ENCODE measurements around the gene ULBP2.
"Not testable (repeated sequence)": the region's sequence is repeated elsewhere in the genome, so short reads cannot be mapped to it uniquely, and the experiment has no call there.

The ULBP2 gene

DNA sequence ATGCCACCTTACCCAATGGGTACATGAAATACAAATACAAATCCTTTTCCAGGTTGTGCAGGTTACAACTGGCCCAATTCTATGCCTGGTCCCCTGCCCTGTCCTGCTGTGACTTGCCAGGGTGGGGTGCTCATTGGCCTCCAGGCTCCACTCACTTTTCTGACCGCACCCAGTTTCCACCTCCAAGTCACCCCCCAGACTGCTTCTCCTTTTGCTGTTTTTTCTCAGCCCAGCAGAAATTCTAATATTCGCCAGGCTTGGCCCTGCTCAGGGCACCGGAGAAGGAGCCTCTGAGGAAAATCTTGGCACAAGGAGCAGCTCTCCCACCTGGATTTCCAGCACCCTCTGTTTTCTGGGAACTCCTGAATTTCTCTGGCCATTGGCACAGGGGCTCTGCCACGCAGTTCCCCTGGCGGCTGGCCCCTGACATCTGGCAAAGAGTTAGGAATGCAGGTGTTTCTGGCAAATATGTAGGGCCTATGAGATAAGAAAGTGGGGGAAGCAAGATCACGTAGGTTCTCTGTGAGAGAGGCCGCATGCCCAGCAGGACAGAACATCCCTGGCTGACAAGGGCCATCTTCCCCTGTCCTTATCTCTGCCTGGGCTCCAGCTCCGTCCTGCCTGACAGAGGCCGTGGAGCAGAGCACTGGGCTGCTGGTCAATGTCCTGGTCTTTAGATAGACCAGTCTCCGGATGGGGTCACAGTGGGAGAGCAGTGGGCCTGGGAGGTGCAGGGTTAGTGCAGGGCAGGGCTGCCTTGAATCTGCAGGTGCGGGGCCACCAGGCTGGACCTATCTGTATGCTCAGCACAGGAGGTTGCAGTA is 41.0 kb upstream of the ULBP2 start:
- Histone ChIP-seq H3K4me1 (ENCODE audit: control insufficient read depth, insufficient read depth, low read length) (peaks cover 26% of the 10 kb centered on the region), H3K36me3 (ENCODE audit: insufficient read depth, low read length) (no peaks in the 10 kb centered on the region), H3K4me2 (ENCODE audit: low read length) (no peak overlapping the region), H3K27me3 (ENCODE audit: control insufficient read depth, insufficient read depth, low read length) (no peaks in the 10 kb centered on the region), H3K9ac (ENCODE audit: low read depth, low read length) (no peak overlapping the region), H3K9me3 (replicated peaks; ENCODE audit: low read length) (no peaks in the 10 kb centered on the region), H3K4me3 (ENCODE audit: low read length) (no peak overlapping the region)

DNA sequence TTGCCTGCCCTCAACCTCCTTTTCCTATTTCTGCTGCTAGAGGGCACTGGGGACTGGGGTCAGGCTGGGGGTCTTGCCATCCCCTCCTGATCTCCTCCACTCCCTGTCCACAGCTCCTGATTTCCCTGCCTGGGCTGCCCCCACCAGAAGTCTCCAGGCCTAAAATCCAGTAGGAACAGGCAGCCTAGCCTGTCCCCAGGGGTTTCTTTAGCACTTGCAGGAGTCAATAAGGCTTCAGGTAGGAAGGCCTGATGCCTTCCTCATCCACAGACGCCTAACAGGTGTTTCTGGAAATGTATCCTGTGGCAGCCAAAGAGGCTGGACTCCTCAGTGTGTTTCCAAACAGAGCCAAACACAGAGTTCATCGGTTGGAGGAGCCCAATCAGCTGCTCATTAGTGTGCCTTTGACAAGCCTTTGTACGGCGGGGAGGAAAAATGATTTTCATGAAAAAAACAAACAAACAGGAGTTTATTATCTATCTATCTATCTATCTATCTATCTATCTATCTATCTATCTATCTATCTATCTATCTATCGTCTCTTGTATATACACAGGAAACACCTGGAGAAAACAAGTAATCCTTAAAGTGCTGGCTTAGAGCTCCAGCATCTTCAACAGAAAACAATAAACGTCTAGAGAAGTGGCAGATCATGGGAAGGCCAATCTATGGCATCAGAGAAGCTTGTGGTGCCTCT is 40.2 kb upstream of the ULBP2 start:
- peaks cover 18% of the 10 kb centered on the region for H3K4me1 ChIP-seq (ENCODE audit: control insufficient read depth, insufficient read depth, low read length)
- no peaks in the 10 kb centered on the region for H3K9me3 ChIP-seq (replicated peaks; ENCODE audit: low read length)
- H3K27me3 ChIP-seq (ENCODE audit: control insufficient read depth, insufficient read depth, low read length), result no peaks in the 10 kb centered on the region
- H3K4me2 ChIP-seq (ENCODE audit: low read length), result no peak overlapping the region
- H3K9ac ChIP-seq (ENCODE audit: low read depth, low read length), result no peak overlapping the region
- no peak overlapping the region for H3K4me3 ChIP-seq (ENCODE audit: low read length)
- no peaks in the 10 kb centered on the region for H3K36me3 ChIP-seq (ENCODE audit: insufficient read depth, low read length)

DNA sequence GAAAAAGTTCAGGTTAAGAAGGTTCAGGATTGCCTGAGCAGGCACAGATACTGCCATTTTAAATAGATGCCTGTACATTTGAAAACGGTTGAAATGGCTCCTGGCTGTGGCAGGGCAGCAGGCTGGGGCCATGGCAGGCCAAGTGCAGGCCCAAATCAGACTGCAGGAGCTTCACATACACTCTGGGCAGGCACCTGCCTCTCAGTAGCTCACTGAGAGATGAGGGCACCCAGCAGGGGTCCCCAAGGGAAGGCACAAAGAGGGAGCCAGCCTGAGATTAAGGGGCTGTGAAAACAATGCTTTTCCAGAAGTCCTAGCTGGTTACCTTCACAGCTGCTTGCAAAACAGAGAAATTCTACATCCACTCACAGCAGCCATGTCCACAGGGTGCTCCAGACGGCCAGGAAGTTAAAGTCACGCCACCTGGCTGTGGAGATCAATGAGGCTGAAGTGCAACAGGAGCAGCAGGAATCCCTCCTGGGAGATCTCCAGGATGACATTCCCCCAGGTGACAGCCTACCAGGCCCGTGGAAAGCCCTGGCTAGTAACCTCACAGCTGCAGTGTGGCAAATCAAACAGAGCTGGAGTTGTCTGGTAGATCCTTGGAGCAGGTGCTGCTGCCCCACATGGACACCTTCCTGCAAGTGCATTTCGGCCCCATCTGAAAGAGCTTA is 37.7 kb upstream of the ULBP2 start:
- Histone ChIP-seq H3K4me1 (ENCODE audit: control insufficient read depth, insufficient read depth, low read length) (no peaks in the 10 kb centered on the region), H3K27me3 (ENCODE audit: control insufficient read depth, insufficient read depth, low read length) (no peaks in the 10 kb centered on the region), H3K4me2 (ENCODE audit: low read length) (no peak overlapping the region), H3K9ac (ENCODE audit: low read depth, low read length) (no peak overlapping the region), H3K36me3 (ENCODE audit: insufficient read depth, low read length) (no peaks in the 10 kb centered on the region), H3K4me3 (ENCODE audit: low read length) (no peak overlapping the region), H3K9me3 (replicated peaks; ENCODE audit: low read length) (no peaks in the 10 kb centered on the region)

DNA sequence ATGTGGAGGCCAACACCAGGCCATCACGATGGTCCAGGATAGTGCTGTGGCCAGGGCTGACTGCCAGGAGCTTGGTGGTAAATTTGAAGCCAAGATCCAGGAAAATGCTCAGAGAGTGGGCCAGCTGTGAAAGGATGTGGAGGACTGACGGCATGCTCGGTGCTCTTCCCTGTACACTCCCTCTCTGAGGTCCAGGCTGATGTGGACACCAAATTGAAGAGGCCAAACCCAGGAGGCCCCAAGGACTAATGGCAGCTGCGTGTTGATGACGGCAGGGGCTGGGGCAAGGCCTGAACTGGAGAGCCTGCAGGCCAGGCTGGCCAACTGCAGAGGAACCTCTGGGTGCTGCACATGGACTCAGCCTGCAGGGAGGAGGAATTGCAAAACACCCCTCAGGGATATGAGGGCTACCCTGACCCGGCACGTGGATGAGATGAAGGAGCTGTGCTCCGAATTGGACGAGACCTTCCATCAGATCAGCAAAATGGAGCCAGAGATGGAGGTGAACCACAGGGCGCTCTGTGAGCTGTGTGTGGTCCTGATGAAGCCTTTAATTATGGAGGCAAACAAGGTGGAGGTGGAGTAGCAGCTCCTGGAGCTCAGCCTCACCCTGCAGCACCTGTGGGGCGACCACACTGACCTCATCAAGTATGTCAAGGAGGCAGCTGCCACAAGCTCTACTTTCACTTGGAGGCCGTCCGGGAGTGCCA is 37.0 kb upstream of the ULBP2 start:
- no peaks in the 10 kb centered on the region for H3K4me1 ChIP-seq (ENCODE audit: control insufficient read depth, insufficient read depth, low read length)
- no peaks in the 10 kb centered on the region for H3K9me3 ChIP-seq (replicated peaks; ENCODE audit: low read length)
- H3K27me3 ChIP-seq (ENCODE audit: control insufficient read depth, insufficient read depth, low read length), result no peaks in the 10 kb centered on the region
- H3K4me2 ChIP-seq (ENCODE audit: low read length), result no peak overlapping the region
- no peak overlapping the region for H3K9ac ChIP-seq (ENCODE audit: low read depth, low read length)
- no peak overlapping the region for H3K4me3 ChIP-seq (ENCODE audit: low read length)
- H3K36me3 ChIP-seq (ENCODE audit: insufficient read depth, low read length), result no peaks in the 10 kb centered on the region

DNA sequence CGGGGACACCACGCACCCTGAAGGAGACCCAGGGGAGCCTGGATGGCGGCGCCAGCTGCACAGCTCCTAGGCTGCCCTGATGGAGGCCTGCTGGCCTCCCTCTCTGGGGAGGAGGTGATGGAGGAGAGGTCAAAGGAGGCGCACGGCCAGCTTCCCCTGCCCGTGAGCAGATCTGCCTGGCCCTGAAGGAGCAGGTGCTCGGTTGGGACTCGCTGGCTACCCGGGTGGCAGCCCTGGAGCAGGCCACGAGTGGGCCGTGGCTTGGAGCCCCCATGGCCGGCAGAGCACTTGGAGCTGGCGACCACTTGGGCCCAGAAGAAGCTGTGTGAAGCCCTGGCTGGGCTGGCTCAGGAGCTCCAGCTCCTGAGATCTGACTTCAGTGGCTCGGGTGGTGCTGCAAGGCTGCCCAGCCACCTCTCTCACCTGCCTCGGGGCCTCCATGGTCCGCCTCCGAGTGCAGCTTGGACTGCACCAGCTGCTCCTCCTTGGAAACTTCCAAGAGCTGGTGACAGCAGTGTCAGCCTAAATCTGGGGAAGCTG is 36.4 kb upstream of the ULBP2 start:
- Histone ChIP-seq H3K4me2 (ENCODE audit: low read length) (no peak overlapping the region), H3K9me3 (replicated peaks; ENCODE audit: low read length) (no peaks in the 10 kb centered on the region), H3K4me1 (ENCODE audit: control insufficient read depth, insufficient read depth, low read length) (no peaks in the 10 kb centered on the region), H3K9ac (ENCODE audit: low read depth, low read length) (no peak overlapping the region), H3K27me3 (ENCODE audit: control insufficient read depth, insufficient read depth, low read length) (no peaks in the 10 kb centered on the region), H3K36me3 (ENCODE audit: insufficient read depth, low read length) (no peaks in the 10 kb centered on the region), H3K4me3 (ENCODE audit: low read length) (no peak overlapping the region)

DNA sequence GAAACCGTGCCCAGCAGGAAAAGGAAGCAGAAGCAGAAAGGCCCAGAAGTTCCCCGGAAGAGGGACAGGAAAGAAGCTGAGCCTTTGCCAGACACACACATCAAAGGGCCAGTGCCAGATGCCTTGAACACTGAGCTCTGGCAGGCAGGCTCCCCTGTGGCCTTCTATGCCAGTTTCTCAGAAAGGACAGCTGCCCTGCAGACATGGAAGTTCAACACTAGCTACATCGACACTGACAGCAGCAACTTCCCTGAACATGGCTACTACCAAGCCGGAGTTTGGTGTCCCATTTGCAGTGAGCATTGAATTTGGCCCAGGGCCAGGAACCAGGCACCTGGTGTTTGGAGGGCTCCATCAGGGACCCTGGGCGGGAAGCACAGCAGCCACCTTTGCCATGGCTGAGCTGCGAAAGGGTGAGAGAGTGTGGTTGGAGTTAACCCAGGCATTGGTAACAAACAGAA is 35.9 kb upstream of the ULBP2 start:
- Histone ChIP-seq H3K4me1 (ENCODE audit: control insufficient read depth, insufficient read depth, low read length) (no peaks in the 10 kb centered on the region), H3K4me3 (ENCODE audit: low read length) (no peak overlapping the region), H3K27me3 (ENCODE audit: control insufficient read depth, insufficient read depth, low read length) (no peaks in the 10 kb centered on the region), H3K36me3 (ENCODE audit: insufficient read depth, low read length) (no peaks in the 10 kb centered on the region), H3K9ac (ENCODE audit: low read depth, low read length) (no peak overlapping the region), H3K4me2 (ENCODE audit: low read length) (no peak overlapping the region), H3K9me3 (replicated peaks; ENCODE audit: low read length) (no peaks in the 10 kb centered on the region)

DNA sequence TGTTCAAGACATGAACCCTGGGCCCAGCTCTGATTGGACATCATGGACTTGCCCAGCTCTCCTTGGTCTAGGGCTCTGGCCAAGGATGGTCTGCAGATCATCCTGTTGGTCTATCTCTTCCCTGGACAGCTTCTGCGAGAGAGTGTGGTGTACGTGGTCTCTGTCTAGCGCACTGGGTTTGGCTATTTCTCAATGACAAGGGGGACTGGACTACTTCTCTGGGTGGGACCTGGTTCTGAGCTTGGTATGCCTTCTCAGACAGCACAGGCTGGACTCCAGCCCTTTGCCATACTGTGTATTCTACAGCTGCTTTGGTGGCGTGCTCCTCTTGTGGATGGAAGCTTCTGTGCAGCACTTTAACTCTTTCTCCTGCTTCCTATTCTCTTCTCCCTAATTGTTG is 35.4 kb upstream of the ULBP2 start:
- no peak overlapping the region for H3K4me3 ChIP-seq (ENCODE audit: low read length)
- H3K36me3 ChIP-seq (ENCODE audit: insufficient read depth, low read length), result no peaks in the 10 kb centered on the region
- H3K27me3 ChIP-seq (ENCODE audit: control insufficient read depth, insufficient read depth, low read length), result no peaks in the 10 kb centered on the region
- no peak overlapping the region for H3K9ac ChIP-seq (ENCODE audit: low read depth, low read length)
- no peaks in the 10 kb centered on the region for H3K9me3 ChIP-seq (replicated peaks; ENCODE audit: low read length)
- H3K4me2 ChIP-seq (ENCODE audit: low read length), result no peak overlapping the region
- no peaks in the 10 kb centered on the region for H3K4me1 ChIP-seq (ENCODE audit: control insufficient read depth, insufficient read depth, low read length)

DNA sequence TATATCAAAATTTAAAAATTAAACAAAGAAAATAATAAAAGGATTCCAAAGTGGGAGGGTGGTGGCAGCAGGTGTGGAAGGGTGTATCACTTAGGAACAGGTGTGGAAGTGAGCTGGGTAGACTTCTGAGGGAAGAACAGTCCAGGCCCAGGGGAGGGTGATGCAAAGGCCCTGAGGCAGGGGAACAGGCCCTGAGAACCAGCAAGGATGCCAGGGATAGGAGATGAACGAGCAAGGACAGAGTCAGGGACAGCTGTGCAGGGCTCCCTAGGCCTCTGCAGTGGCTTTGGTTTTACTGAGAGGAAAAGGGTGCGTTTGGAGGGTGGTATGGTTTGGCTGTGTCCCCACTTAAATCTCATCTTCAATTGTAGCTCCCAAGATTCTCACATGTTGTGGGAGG is 34.5 kb upstream of the ULBP2 start:
- H3K9ac ChIP-seq (ENCODE audit: low read depth, low read length), result no peak overlapping the region
- no peaks in the 10 kb centered on the region for H3K9me3 ChIP-seq (replicated peaks; ENCODE audit: low read length)
- no peaks in the 10 kb centered on the region for H3K27me3 ChIP-seq (ENCODE audit: control insufficient read depth, insufficient read depth, low read length)
- H3K4me1 ChIP-seq (ENCODE audit: control insufficient read depth, insufficient read depth, low read length), result no peaks in the 10 kb centered on the region
- H3K4me2 ChIP-seq (ENCODE audit: low read length), result no peak overlapping the region
- no peaks in the 10 kb centered on the region for H3K36me3 ChIP-seq (ENCODE audit: insufficient read depth, low read length)
- H3K4me3 ChIP-seq (ENCODE audit: low read length), result no peak overlapping the region

DNA sequence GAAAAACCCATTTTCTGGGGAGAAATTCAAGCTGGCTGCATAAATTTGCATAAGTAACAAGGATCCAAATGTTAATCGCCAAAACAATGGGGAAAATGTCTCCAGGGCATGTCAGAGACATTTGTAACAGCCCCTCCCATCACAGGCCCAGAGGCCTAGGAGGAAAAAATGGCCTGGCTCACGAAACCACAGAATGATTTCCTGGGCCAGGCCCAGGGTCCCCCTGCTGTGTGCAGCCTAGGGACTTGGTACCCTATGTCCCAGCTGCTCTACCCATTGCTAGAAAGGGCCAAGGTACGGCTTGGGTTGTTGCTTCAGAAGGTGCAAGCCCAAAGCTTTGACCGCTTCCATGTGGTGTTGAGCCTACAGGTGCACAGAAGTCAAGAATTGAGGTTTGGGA is 33.3 kb upstream of the ULBP2 start:
- H3K4me2 ChIP-seq (ENCODE audit: low read length); H3K27me3 ChIP-seq (ENCODE audit: control insufficient read depth, insufficient read depth, low read length); H3K36me3 ChIP-seq (ENCODE audit: insufficient read depth, low read length); H3K4me3 ChIP-seq (ENCODE audit: low read length); H3K9me3 ChIP-seq (replicated peaks; ENCODE audit: low read length); H3K4me1 ChIP-seq (ENCODE audit: control insufficient read depth, insufficient read depth, low read length); H3K9ac ChIP-seq (ENCODE audit: low read depth, low read length): not testable (repeated sequence)

DNA sequence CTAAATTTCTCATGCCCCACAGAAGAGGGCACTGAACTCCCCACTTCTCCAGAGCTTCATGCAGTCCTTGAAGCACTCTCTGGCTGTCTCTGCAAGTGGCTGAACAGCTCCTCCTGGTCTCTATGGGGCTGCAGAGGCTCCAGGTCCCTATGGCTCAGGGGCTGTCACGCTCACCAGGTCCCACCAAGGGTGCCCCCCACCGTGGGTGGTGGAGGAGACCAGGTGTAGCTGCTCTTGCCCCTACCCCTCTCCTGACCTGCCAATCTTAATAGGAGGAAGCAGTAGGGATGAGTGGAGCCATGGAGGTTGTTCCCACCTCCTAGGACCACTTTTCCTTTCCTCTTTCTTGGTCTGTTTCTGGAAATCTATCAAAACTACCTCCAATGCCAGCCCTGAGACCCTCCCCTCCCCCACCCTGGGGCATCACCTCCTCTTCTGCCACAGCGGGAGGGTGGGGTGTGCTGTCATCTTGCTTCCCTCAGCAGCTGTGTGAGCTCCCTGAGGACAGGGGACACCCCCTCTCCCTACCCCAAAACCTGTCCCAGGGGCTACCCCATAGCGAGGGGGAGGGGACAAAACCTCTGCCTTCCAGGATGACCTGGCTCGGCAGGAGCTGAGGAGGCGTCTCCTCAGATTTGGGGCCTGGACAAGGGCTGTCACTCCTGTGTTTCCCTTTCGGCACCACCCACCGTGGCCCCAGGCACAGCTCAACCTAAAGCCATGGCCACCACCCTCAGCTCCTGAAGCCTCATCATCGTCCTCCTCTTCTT is 31.9 kb upstream of the ULBP2 start:
- H3K36me3 ChIP-seq (ENCODE audit: insufficient read depth, low read length), result no peaks in the 10 kb centered on the region

More for the DNA sequence above, 31.9 kb upstream of the ULBP2 start:
- Histone ChIP-seq H3K9me3 (replicated peaks; ENCODE audit: low read length) (no peaks in the 10 kb centered on the region), H3K27me3 (ENCODE audit: control insufficient read depth, insufficient read depth, low read length) (no peaks in the 10 kb centered on the region), H3K4me3 (ENCODE audit: low read length) (no peak overlapping the region), H3K4me1 (ENCODE audit: control insufficient read depth, insufficient read depth, low read length) (no peaks in the 10 kb centered on the region), H3K9ac (ENCODE audit: low read depth, low read length) (no peak overlapping the region), H3K4me2 (ENCODE audit: low read length) (no peak overlapping the region)

All from skeletal muscle satellite cell (primary cell).